Activated CD8-positive, alpha-beta memory T cell treated with anti-CD3 and anti-CD28 coated beads, Interleukin-2, amount 50 U/mL, for 24 hours (primary cell): ENCODE data around the gene COX10.
"Not testable (repeated sequence)": the region's sequence is repeated elsewhere in the genome, so short reads cannot be mapped to it uniquely, and the experiment has no call there.

Source experiments
- DNase-seq: peaks from one replicate; pipeline ENCODE4 v3.0.0-alpha.2; 2020; ENCODE audit errors: extremely low read depth

COX10 gene

DNA sequence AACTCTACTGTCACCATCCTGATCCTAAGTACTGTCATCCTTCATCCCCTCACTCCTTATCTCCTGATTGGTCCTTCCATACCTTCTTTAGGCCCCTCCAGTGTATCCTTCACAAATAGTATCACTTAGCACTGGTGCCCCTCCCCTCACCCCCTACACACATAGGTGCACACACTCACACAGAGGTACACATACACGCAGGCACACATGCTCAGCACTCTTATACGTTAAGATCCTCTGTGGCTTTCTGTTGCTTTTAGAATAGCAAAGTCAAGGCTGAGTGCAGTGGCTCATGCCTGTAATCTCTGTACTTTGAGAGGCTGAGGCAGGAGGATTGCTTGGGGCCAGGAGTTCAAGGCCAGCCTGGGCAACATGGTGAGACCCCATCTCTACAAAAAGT lies 135.2 kb downstream of the COX10 start:
- no peak for DNase-seq

DNA sequence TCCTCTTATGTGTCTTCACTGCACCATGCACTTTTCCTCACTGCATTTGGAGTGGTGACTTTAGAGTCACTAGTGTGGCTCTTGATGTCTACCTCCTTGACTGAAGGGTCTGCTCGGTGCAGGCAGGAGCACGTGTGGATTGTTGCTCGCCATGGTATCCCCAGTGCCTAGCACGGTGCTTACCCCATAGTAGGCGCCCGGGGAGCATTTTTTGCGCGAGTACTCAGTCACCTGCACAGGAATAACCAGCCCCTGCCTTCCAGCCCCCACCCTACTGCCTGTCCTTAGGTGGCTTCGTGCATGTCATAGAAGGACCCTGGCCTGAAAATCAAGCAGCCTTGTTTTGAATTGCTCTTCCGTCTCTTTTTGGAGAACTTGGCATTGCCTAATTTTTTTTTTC lies 136.1 kb downstream of the COX10 start:
- no peak for DNase-seq

DNA sequence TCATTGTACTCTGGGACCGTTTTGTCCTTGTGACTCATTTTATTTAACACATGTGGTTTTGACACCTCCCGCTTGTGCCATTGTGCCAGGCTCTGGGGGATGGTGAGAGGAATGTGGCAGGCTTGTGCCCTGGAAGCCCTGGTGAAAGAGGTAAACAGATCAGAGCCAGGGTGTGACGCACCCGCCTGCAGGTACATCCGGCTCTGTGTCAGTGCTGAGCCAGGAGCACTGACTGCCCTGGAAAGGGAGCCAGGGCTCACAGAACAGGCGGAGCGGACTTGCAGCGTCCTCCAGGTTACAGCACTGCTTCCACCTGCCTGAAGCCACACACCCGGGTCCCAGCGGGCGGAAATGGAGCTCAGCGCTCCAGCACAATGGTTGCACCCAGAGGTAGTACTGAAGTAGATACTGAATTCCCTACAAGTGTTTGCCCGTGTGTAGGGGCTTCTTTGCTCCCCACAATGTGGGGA lies 136.7 kb downstream of the COX10 start:
- DNase-seq, result no peak

DNA sequence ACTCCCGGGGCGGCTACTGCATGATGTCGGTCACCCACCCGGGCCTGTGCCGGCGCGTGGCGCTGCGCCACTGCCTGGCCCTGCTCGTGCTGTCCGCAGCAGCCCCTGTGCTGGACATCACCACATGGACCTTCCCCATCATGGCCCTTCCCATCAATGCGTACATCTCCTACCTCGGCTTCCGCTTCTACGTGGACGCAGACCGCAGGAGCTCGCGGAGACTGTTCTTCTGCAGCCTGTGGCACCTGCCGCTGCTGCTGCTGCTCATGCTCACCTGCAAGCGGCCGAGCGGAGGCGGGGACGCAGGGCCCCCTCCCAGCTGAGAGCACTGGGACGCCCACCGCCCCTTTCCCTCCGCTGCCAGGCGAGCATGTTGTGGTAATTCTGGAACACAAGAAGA lies 137.6 kb downstream of the COX10 start:
- DNase-seq, result no peak

DNA sequence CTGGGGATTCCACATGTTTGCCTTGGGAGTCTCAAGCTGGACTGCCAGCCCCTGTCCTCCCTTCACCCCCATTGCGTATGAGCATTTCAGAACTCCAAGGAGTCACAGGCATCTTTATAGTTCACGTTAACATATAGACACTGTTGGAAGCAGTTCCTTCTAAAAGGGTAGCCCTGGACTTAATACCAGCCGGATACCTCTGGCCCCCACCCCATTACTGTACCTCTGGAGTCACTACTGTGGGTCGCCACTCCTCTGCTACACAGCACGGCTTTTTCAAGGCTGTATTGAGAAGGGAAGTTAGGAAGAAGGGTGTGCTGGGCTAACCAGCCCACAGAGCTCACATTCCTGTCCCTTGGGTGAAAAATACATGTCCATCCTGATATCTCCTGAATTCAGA lies 138.5 kb downstream of the COX10 start:
- DNase-seq, result no peak

DNA sequence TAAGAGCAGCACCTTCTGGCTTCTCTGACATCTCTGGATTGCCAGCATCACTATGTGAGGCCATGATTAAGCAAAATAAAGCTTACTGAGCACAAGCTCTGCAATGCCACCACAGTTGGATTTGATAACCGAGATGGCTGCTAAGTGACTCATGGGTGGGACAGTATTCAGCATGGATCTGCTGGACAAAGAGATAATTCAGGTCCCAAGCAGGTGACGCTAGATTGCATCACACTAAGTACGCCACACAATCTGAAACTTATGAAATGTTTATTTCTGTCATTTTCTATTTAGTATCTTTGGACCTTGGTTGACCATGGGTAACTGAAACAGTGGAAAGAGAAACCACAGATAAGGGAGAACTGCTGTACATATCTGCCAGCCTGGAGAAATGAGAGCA lies 139.9 kb downstream of the COX10 start:
- no peak for DNase-seq

DNA sequence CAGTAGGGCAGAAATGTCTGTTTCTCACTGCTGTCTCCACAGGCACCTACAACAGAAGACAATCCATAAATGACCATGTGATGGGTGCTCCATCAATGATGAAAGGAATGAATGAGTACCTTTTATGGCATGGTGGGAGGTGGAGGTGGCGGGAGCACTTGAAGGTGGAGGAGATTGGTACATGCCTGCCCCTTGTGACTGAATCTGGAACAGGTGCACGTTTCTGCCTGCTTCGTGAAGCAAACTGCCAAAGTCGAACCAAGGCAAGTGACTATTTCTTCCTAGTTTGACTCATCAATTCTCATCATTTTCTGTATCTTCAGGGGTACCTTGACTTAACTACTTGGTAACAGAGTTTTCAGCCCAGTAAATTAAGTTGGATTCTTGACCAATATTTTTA lies 141.9 kb downstream of the COX10 start:
- DNase-seq, result no peak

DNA sequence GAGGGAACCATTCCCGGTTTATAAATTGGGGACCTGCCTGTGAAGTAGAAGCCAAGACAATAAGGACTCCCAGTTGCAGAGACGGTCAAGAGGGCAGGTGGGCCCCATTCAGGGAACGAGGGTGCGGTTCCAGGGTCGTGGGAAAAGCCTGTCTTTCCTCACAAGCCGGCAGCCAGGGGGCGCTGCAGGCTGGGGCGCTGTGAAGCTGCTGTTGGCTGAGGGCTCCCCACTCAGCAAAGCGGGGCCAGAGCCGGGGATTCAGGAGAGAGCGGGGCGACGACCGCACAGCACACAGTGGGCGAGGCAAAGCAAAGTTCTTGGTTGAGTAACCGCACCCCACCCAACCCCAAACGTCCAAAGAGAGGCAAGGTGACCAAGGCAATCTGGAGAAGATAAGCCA lies 142.5 kb downstream of the COX10 start:
- no peak for DNase-seq

DNA sequence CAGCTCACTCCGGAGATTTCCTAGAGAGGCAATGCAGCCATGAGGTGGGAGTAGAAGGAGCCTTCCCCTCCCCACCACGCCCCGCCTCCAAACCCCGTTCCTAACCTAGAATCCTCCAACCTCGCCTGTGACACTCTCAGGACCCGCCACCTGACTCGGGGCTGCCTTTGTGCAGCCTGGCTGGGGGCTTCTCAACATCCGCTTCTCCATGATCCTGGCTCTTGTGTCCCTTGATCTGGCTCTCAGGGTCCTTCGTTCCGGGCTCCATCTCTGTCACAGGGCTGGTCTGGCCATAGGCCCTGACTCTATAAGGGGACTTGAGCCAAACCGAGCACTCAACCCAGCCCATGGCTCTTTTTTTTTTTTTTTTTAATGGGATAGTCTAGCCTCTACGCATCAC lies 143.1 kb downstream of the COX10 start:
- DNase-seq, result no peak

DNA sequence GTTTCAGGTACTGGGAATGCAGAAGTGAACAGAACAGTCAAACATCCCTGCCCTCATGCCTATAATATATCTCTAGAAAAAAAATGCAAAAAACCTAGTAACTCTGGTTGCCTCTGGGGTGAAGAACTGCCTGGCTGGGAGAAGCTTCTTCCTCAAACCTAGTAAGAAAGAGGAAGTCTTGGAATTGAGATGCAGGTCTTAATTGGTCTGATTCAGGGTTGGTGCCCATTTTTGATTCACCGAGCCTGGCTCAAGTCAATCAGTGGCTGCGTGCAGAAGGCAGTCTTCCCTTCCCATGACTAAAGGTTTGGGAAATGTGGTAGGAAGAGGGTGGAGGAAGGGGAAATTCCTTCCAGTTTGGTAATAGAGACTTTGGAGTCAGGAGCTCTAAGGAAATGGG lies 145.0 kb downstream of the COX10 start:
- no peak for DNase-seq

DNA sequence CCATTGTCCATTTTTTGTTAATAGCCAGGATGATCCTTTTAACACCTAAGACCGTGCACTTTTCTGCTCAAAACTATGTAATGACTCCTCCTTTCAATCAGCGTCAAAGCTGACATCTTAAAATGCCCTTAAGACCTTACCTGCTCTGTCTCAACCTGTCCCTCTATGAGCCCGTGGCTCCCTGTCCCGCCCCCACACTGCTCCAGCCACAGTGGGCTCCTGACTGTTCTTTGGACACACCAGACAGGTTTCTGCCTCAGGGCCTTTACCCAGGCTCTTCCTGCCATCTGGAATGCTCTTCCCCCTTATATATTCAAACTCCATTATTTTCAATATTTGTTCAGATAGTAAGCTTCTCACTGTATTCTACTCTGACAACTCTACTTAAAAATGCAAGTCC lies 153.3 kb downstream of the COX10 start:
- no peak for DNase-seq

DNA sequence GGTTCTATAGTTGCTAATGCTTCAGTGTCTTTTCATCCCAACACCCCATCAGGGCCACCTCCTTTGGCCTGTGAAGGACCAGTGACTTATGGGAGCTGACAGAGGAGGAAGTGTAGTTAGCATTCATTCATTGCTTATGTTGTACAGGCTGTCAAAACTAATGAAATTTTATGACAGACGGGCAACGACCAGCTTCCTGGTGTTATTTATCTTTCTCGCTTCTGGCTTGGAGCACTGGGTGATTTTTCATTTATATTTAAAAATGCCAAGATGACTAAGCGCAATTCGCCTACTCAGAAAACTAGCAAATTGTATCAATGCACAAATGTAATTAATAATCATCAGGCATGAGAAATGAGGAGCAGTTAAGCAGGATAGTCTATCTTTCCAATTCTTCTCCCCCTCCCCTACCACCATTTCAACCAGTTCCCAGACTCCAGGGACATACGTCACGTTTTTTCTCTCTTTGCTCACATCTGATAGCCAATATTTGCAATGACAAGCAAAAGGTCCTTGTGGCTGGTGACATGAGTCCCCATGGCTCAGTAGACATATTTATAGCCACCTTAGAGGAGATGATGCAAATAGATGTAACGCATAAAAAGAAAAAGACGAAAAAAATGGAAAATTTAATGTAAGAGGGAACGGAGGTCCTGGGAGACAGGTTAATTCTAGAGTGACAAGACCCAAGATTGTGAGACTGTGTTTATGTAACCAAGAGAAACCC lies 156.1 kb downstream of the COX10 start:
- no peak for DNase-seq

DNA sequence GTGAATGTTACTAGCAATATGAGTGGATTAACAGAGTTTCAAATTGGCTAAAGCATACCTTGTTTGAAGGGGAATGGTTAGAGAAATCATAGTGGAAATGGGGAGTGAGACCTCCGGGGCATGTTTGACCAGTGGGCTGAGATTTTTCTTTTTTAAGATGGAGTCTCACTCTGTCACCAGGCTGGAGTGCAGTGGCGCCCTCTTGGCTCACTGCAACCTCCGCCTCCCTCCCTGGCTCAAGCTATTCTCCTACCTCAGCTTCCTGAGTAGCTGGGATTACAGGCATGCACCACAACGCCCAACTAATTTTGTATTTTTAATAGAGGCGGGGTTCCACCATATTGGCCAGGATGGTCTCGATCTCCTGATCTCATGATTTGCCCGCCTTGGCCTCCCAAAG lies 157.7 kb downstream of the COX10 start:
- DNase-seq, result no peak

DNA sequence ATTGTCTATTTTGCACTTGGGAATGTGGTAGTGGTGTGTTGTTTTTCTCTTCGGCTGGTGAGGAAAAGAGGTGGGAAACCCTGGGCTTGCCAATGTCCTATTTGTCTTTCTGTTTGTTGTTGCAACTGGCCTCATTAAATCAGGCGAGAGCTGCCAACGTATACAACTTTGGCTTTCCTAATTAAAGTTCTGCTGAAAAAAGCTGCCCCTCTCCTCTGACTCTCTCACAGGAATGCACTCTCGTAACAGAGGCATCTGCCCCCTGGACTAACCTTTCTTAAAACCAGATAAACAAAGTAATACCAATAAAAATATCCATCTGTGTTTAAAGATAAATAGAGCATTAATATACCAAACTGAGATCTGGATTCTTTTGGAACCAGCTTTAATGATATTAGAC lies 159.6 kb downstream of the COX10 start:
- DNase-seq, result no peak

DNA sequence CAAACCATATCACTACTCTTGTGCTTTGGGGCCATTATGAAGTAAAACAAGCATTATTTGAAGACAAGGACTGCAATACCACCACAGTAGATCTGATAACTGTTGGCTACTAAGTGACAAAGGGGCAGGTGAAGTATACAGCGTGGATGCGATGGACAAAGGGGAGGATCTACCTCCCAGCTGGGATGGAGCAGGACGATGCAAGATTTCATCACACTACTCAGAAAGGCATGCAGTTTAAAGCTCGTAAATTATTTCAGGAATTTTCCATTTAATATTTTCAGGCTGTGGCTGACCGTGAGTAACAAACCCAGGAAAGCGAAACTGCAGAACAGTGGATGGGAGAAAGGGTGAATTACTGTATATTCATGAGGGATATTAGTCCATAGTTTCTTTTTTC lies 161.9 kb downstream of the COX10 start:
- DNase-seq, result not testable (repeated sequence)

DNA sequence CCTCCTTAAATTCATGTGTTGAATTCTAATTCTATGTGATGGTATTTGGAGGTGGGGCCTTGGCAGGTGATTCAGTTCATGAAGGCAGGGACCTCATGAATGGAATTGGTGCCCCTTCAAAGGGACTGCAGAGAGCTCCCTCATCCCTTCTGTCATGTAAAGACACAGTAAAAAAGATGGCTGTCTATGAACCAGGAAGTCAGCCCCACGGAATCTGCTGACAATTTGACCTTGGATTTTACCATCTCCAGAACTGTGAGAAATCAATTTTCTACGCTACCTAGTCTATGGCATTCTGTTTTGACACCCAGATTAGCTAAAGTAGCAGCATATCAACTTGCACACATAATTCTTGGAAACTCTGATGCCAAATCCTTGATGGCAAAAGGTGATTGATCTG lies 165.7 kb downstream of the COX10 start:
- DNase-seq, result not testable (repeated sequence)

DNA sequence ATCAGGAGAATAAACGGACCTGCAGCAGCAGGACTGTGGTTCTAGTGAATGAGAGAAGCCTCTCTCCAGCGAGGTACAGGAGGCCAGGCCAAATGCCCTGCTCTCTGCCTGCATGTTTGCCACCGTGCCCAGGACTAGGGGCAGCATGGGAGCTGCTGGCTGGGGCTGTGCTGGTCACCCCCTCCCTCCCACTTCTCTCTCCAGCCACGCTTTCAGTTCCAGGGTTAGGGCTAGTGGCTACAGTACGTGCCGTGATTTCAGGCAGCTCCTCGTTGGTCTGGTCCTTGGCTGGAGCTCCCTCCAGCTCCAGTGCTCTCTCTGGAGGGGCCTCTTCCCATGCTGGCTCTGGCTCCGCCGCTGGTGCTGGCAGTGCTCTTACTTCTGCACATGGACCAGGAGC lies 166.7 kb downstream of the COX10 start:
- not testable (repeated sequence) for DNase-seq

DNA sequence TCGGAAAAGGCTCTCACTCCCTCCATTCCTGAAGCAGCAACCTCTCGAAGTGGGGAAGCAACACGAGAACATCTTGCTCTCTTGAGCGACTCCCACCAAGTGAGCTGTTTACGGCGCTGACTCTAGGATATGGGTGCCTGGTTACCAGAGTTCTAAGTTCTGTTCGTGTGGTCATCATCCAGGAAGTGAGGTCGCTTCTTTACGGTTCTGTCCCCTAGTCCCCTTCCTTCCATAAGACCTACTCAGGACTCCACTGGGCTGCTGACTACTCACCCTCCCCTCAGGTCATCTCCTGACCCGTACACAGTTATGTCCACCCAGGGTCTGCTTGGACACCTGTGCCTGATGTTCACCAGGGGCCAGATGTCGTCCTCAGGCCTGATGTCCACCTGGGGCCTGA lies 167.5 kb downstream of the COX10 start, which contains the start of gene CDRT15:
Gene CDRT15, minus strand, starts transcription at position 101 of the 400 bp plus-strand sequence. Its CDS starts 29 bp downstream, at position 72.
- DNase-seq, result not testable (repeated sequence)

DNA sequence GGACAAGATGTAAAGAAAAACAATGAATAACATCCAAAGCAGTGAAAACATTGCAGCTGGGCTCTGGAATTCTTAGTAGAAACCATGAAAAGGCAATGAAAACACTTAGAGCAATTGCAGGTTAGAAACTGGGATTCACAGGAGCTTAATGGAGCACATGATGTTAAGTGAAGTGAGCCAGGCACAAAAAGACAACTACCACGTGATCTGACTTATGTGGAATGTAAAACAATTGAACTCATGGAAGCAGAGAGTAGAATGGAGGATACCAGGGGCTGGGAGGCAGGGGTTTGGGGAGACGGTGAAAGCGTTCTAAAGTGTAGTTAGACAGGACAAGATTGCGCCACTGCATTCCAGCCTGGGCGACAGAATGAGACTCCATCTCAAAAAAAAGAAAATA lies 170.0 kb downstream of the COX10 start:
- DNase-seq, result not testable (repeated sequence)

DNA sequence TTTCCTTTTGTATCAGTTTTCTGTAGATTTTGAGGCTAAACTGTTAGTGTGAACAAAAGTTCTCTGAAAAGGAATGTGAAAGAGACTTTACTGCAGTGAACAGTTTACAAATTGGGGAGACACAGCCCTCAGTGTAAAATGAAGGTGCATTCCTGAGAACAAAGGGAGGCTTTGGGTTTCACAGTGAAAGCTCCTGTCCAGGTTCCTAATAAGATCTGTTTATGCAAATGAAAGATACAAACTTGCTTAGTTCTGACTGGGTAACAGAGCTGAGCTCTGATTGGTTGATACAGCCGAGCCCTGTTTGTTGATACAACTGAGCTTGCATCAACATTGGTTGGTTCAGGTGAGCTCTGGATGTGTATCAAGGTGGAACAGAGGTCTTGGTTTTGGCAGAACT lies 175.7 kb downstream of the COX10 start:
- DNase-seq, result no peak

DNA sequence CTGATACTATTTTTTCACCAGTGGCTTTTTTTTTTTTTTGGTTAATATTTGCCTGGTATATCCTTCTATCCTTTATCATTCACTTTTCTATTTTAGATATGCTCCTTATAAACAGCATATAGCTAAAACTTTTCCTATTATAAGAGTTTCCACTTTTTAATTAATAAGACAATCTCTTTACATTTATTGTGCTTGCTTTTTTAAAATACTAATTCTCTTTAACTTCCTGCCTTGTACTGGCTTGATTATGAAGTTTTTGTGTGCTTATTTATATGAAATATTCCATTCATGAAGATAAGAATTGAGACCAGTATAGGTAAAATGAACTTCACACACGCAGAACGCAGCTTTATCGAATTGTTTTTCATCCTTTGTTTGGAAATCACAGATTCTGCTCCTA lies 176.3 kb downstream of the COX10 start:
- no peak for DNase-seq
